Gastrocnemius medialis (tissue), 4 donors: Measurements from ENCODE around the gene SP2.

Source experiments
- POLR2A ChIP-seq, 2 donors: fragments of 450-650 bp; IDR thresholded peaks; one replicate each; pipeline ENCODE4 v1.6.1; 2017; ENCODE audit warnings: antibody characterized with exemption in 2 of 2, mild to moderate bottlenecking in 2 of 2, moderate library complexity in 2 of 2
- TF ChIP-seq, protein P1 (sequence below), 5 experiments: fragments of 450-650 bp in 3 of 5; fragments of 200-600 bp in 2 of 5; sonication (generic) in 2 of 5; IDR thresholded peaks in 4 of 5; conservative IDR thresholded peaks in 1 of 5; 1 replicate in 4 of 5; 2 replicates in 1 of 5; pipeline ENCODE4 v1.5.1; 2016 to 2019; ENCODE audit warnings: antibody characterized with exemption in 5 of 5, mild to moderate bottlenecking in 3 of 5, moderate library complexity in 3 of 5

DNA sequence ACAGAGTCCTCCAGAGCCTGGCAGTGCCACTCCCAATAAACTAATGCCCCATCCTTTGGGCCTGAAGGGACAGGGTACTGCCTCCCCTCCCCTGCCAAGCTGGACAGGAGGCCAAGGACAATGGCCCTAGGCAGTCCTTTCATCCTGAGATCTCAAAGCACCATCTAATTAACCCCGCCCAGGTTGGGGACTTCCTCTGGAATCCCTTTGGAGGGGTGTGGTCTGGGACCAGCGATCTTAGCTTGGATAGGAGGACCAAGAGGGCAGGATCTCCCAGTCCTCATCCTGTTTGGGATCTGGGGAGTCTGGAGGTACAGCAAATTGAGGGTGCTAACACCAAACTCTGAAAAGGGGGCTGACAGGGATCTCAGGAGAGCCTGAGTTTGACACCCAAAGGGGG lies 26.9 kb upstream of the SP2 start:
- TF ChIP-seq POLR2A (IDR thresholded peaks at IDR 0.05), result no peak
- TF ChIP-seq, protein P1, sequence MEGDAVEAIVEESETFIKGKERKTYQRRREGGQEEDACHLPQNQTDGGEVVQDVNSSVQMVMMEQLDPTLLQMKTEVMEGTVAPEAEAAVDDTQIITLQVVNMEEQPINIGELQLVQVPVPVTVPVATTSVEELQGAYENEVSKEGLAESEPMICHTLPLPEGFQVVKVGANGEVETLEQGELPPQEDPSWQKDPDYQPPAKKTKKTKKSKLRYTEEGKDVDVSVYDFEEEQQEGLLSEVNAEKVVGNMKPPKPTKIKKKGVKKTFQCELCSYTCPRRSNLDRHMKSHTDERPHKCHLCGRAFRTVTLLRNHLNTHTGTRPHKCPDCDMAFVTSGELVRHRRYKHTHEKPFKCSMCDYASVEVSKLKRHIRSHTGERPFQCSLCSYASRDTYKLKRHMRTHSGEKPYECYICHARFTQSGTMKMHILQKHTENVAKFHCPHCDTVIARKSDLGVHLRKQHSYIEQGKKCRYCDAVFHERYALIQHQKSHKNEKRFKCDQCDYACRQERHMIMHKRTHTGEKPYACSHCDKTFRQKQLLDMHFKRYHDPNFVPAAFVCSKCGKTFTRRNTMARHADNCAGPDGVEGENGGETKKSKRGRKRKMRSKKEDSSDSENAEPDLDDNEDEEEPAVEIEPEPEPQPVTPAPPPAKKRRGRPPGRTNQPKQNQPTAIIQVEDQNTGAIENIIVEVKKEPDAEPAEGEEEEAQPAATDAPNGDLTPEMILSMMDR (IDR thresholded peaks at IDR 0.05 in 4 of 5, conservative IDR thresholded peaks at IDR 0.05 in 1 of 5), result no peak
